ENCODE data around the gene IGFBP1. TPM values are rescaled to one million over a fixed set of nuclear protein-coding genes. Genes with fewer than 3 reads are reported as not detected.

Gene IGFBP1
- total and polyA plus RNA-seq, 2 of the 13 experiments (the other 11 are each of a cell fraction or from before 2014, with no cell fraction given) = 5.4 to 885 TPM

GRCh38 chr7:45865594-45866410 lies 22.5 kb upstream of the IGFBP1 start (continued):
- peak; percentile 54; the same call in 1 of the 2 replicates for TF ChIP-seq FOXK1 (CRISPR knock-in tag; IDR thresholded peaks at IDR 0.05; ENCODE audit: borderline replicate concordance, low read depth)
- peak; percentile 95 for TF ChIP-seq TFE3 (CRISPR knock-in tag; IDR thresholded peaks at IDR 0.05)
- TF ChIP-seq ZNF614 (CRISPR knock-in tag; IDR thresholded peaks at IDR 0.05; ENCODE audit: borderline replicate concordance) = peak; percentile 9; the same call in 1 of the 2 replicates
- 0 out of 2 replicates have a peak, but pooled peaks have one; percentile 27 for TF ChIP-seq HOMEZ (CRISPR knock-in tag; IDR thresholded peaks at IDR 0.05; ENCODE audit: low read depth)
- TF ChIP-seq ZNF292 (CRISPR knock-in tag; IDR thresholded peaks at IDR 0.05; ENCODE audit: borderline replicate concordance, low read depth) = peak; percentile 83; the same call in 1 of the 2 replicates
- peak; percentile 32; the same call in 1 of the 2 replicates for TF ChIP-seq MYC (CRISPR knock-in tag; IDR thresholded peaks at IDR 0.05; ENCODE audit: borderline replicate concordance)
- 0 out of 2 replicates have a peak, but pooled peaks have one; percentile 37 for TF ChIP-seq ZNF431 (CRISPR knock-in tag; IDR thresholded peaks at IDR 0.05; ENCODE audit: borderline replicate concordance, low read depth)
- TF ChIP-seq CREB1 (IDR thresholded peaks at IDR 0.05) = no peak
- no peak for TF ChIP-seq CREB1 (CRISPR knock-in tag; IDR thresholded peaks at IDR 0.05)
- peak; percentile 83 for TF ChIP-seq MEF2D (CRISPR knock-in tag; IDR thresholded peaks at IDR 0.05)
- TF ChIP-seq SAP130 (CRISPR knock-in tag; IDR thresholded peaks at IDR 0.05; ENCODE audit: low read depth) = peak; percentile 81
- TF ChIP-seq RXRB (CRISPR knock-in tag; IDR thresholded peaks at IDR 0.05; ENCODE audit: borderline replicate concordance) = peak; percentile 69; the same call in 1 of the 2 replicates
- TF ChIP-seq STAT5B (CRISPR knock-in tag; IDR thresholded peaks at IDR 0.05) = no peak
- no peak for TF ChIP-seq NRL (CRISPR knock-in tag; IDR thresholded peaks at IDR 0.05; ENCODE audit: borderline replicate concordance)
- no peak for TF ChIP-seq DNMT3B (CRISPR knock-in tag; conservative IDR thresholded peaks at IDR 0.05)
- peak; percentile 54; the same call in 1 of the 2 replicates for TF ChIP-seq ETV5 (CRISPR knock-in tag; IDR thresholded peaks at IDR 0.05; ENCODE audit: borderline replicate concordance)
- peak; percentile 60 for TF ChIP-seq TEAD3 (CRISPR knock-in tag; optimal IDR thresholded peaks at IDR 0.05; ENCODE audit: borderline replicate concordance)
- TF ChIP-seq POGZ (CRISPR knock-in tag; IDR thresholded peaks at IDR 0.05) = 0 out of 2 replicates have a peak, but pooled peaks have one; percentile 35
- 0 out of 2 replicates have a peak, but pooled peaks have one; percentile 22 for TF ChIP-seq KAT8 (CRISPR knock-in tag; IDR thresholded peaks at IDR 0.05)
- peak; percentile 20; the same call in 1 of the 2 replicates for TF ChIP-seq RXRA (CRISPR knock-in tag; IDR thresholded peaks at IDR 0.05)
- peak; percentile 80 for TF ChIP-seq HDAC1 (CRISPR knock-in tag; IDR thresholded peaks at IDR 0.05)
- TF ChIP-seq ZNF616 (CRISPR knock-in tag; IDR thresholded peaks at IDR 0.05; ENCODE audit: low read depth) = 0 out of 2 replicates have a peak, but pooled peaks have one; percentile 43
- TF ChIP-seq GABPB1 (CRISPR knock-in tag; IDR thresholded peaks at IDR 0.05) = 0 out of 2 replicates have a peak, but pooled peaks have one; percentile 13
- TF ChIP-seq MXD4 (CRISPR knock-in tag; IDR thresholded peaks at IDR 0.05) = no peak
- TF ChIP-seq ZNF329 (CRISPR knock-in tag; IDR thresholded peaks at IDR 0.05; ENCODE audit: low read depth) = no peak
- peak; percentile 90 for TF ChIP-seq FOXA3 (CRISPR knock-in tag; IDR thresholded peaks at IDR 0.05)
- TF ChIP-seq FOXP1 (IDR thresholded peaks at IDR 0.05) = no peak
- peak; percentile 51; the same call in 1 of the 2 replicates for TF ChIP-seq FOXP1 (CRISPR knock-in tag; IDR thresholded peaks at IDR 0.05)
- TF ChIP-seq EP300 (IDR thresholded peaks at IDR 0.05; ENCODE audit: low read depth in 2 of 2, low read length in 2 of 2) = no peak
- TF ChIP-seq EP300 (CRISPR knock-in tag; IDR thresholded peaks at IDR 0.05; ENCODE audit: borderline replicate concordance) = 0 out of 2 replicates have a peak, but pooled peaks have one; percentile 14

Measured in HepG2 (cell line).